GF-D8 (cell line): Measurements from ENCODE around the gene RAX2.
"Not testable (repeated sequence)": the region's sequence is repeated elsewhere in the genome, so short reads cannot be mapped to it uniquely, and the experiment has no call there.

ENCODE experiments used
- DNase-seq: peaks from one replicate; lab custom pipeline; 2025; lab: John Stamatoyannopoulos, UW

The RAX2 gene

GRCh38 chr19:3771906-3772455 lies at the start of gene RAX2:
RAX2 (minus strand) TSS chr19:3772228; CDS start chr19:3771742, 486 bp downstream.
- DNase-seq: no peak

- DNase-seq: no peak
Measured at GRCh38 chr19:3821156-3821555, 49.1 kb upstream of the RAX2 start.

GRCh38 chr19:3819989-3820388 lies 48.0 kb upstream of the RAX2 start:
- no peak for DNase-seq

- no peak for DNase-seq
Measured at GRCh38 chr19:3818918-3819317, 46.9 kb upstream of the RAX2 start.

GRCh38 chr19:3818466-3818865 lies 46.4 kb upstream of the RAX2 start:
- DNase-seq: no peak

GRCh38 chr19:3817761-3818160 lies 45.7 kb upstream of the RAX2 start:
- no peak for DNase-seq

- DNase-seq: no peak
Measured at GRCh38 chr19:3816566-3817218, 44.7 kb upstream of the RAX2 start.

- DNase-seq: not testable (repeated sequence)
Measured at GRCh38 chr19:3816148-3816547, 44.1 kb upstream of the RAX2 start.

- DNase-seq: no peak
Measured at GRCh38 chr19:3814648-3815047, 42.6 kb upstream of the RAX2 start.

GRCh38 chr19:3813473-3814392 lies 41.7 kb upstream of the RAX2 start:
- DNase-seq: no peak

- DNase-seq: no peak
Measured at GRCh38 chr19:3810708-3811355, 38.8 kb upstream of the RAX2 start.

GRCh38 chr19:3809881-3810707 lies 38.1 kb upstream of the RAX2 start:
- no peak for DNase-seq

GRCh38 chr19:3808420-3809143 lies 36.6 kb upstream of the RAX2 start:
- no peak for DNase-seq

- DNase-seq: no peak
Measured at GRCh38 chr19:3807574-3808354, 35.7 kb upstream of the RAX2 start.

- no peak for DNase-seq
Measured at GRCh38 chr19:3807131-3807480, 35.1 kb upstream of the RAX2 start.

GRCh38 chr19:3805859-3806258 lies 33.8 kb upstream of the RAX2 start:
- DNase-seq: no peak

GRCh38 chr19:3804429-3804828 lies 32.4 kb upstream of the RAX2 start:
- DNase-seq: no peak

GRCh38 chr19:3803986-3804385 lies 32.0 kb upstream of the RAX2 start:
- DNase-seq: no peak

- DNase-seq: no peak
Measured at GRCh38 chr19:3803114-3803888, 31.3 kb upstream of the RAX2 start.
